Right ventricle myocardium superior (tissue), 1 donor: ENCODE data around the gene PTPRN2. TPM values are rescaled to one million over a fixed set of nuclear protein-coding genes. Genes with fewer than 3 reads are reported as not detected.
"Not testable (repeated sequence)": the region's sequence is repeated elsewhere in the genome, so short reads cannot be mapped to it uniquely, and the experiment has no call there.

Experiments used
- ATAC-seq: fragments of 200-7000 bp; cut with Tn5 transposase; one replicate; pipeline ENCODE4 v1.9.1; 2020; ENCODE audit warnings: mild to moderate bottlenecking; ENCODE audit not compliant: poor library complexity
- DNase-seq: peaks from one replicate; pipeline ENCODE4 v3.0.0-alpha.2; 2020
- intact Hi-C: fragments of 100-400 bp; cut with DNase I; formaldehyde crosslinking; loops from one replicate; pipeline ENCODE4 v1.11.2; 2022
- long read RNA-seq: library from polyadenylated mRNA; unstranded; transcript quantifications from one replicate; pipeline ENCODE4 v2.0.0, GENCODE V29; 2021
- total RNA-seq: library from RNA; stranded (reverse); fragmentation: NEBNext Ultra II Directional; extraction: Animal tissue kit (Norgen Biotek cat#: 25700); gene quantifications from one replicate; pipeline ENCODE4 v1.2.1, GENCODE V29; 2021
- donor health status: DM: no; HTN: yes; CAD: no; lungs with severe emphysema.

Gene PTPRN2
- 1.2 TPM for total RNA-seq
- long read RNA-seq, partial matches to known transcripts, result 7 of 9 reads
- long read RNA-seq, other reads (novel, unspliced or antisense), result 2 of 9 reads

DNA sequence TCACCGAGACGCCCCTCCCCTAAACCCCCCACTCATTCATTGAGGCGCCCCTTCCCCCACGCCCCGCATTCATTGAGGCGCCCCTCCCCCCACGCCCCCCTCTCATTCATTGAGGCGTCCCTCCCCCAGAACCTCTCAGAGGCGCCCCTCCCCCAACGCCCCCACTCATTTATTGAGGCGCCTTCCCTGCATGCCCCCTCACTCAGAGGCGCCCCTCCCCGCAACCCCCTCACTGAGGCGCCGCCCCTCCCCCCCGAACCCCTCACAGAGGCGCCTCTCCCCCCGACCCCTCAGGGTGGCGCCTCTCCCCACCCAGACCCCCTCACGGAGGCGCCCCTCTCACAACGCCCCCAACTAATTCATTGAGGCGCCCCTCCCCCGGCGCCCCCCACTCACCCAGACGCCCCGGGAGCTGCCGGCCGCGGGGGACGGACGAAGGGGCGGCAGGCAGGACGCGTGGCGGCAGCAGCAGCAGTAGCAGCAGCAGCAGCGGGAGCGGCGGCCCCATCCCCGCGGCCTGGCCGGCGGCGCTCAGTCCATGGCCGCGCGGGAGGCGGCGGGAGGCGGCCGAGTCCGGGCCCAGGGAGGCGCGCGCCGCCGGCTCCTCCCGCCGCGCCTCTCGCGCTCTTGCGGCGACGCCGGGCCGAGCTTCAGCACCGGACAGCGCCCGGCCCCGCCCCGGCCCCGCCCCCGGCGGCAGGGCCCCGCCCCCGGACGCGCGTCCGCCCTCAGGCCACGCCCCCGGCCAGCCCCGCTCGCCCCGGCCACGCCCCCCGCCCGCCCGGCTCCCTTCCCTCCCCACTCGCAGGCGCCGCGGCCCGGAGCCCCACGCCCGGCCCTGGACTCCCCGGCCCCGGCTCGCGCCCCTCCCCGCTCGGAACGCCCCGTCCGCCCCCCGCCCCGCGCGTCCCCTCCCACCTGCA is at the start of gene PTPRN2:
PTPRN2 (minus strand) TSS at position 662 of the 923 bp plus-strand sequence.
- peak; percentile 95 for ATAC-seq

DNA sequence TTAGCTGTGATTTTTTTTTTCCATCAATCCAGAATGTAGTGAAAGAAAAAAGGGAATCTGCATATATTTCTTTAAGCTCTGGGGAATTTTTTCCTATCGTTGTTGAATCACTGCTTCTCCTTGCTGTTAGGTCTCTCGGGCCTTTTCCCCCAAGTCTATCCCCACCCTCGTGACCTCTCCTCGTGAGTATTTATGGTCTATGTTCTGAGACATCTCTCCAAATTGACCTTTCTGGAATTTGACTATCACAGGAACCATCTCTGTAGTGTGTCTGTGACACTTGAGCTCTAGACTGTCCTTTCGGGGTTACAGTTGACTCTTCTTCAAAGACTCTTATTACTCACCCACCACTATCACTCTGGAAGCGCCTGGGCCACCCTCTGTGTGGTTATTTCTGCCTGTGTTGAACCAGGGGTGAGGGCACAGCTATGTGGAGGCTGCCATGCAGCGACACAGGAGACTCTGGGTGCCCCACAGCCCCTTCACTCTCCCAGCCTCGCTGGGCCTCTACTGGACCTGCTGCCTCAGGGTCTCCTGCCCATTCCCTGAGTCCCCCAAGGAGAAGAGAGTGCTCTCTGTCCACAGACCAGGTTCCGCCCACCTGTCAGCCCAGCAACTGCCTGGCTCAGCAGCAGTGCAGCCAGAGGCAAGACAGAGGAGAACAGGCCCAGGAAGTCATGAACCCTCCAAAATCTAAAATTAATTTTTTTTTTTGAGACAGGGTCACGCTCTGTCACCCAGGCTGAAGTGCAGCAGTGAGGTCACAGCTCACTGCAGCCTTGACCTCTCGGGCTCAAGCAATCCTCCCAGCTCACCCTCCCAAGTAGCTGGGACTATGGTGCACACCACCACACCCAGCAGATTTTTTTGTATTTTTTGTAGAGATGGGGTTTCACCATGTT is 45.7 kb upstream of the PTPRN2 start:
- intact Hi-C loops, result no loop called here
- DNase-seq (no peak), ATAC-seq (no peak)

More for the DNA sequence above, at the start of gene PTPRN2:
- peak; percentile 68 for DNase-seq
- intact Hi-C loops, result no loop called here

DNA sequence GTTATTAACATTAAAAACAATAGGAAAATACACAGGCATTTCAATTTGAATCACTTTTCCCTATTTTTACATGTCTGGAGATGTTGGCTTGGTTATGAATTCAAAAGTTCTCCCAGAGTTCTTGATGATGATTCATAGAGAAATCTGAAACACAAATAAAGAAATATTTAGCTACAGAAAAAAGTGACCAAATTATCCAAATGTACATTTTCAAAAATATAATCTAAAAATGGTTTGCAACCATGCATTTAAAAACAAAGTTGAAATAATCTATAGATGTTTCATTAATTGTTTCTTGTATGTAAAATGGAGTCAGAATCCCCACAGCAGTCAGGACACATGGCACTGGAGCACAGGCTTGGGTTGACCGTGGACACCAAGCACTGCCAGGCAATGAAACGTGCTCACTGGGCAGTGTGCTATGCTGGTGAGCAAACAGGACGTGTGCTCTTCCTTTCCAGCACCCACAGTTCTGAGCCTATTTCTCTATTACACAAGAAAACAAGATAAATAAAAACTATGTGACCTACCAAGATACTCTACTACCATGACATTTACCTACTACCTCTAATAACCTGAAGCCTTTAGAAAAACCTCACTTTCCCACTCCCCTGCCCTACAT is 44.1 kb upstream of the PTPRN2 start:
- intact Hi-C loops, result no loop called here
- DNase-seq (no peak), ATAC-seq (no peak)

DNA sequence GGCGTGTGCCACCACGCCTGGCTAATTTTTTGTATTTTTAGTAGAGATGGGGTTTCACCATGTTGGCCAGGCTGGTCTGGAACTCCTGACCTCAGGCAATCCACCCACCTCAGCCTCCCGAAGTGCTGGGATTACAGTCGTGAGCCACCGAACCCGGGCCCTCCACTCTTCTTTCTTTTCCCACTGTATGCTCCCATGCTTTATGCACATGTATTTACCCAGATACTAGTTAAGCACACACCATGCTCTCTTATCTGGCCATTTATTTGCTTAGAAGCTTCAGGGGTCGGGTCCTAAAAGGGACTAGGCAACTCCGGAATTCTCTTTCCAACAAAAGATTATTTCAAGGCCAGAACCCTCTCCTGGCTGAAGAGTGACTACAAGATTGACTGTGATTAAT is 38.7 kb upstream of the PTPRN2 start:
- intact Hi-C loops, DNase-seq, ATAC-seq: not testable (repeated sequence)

DNA sequence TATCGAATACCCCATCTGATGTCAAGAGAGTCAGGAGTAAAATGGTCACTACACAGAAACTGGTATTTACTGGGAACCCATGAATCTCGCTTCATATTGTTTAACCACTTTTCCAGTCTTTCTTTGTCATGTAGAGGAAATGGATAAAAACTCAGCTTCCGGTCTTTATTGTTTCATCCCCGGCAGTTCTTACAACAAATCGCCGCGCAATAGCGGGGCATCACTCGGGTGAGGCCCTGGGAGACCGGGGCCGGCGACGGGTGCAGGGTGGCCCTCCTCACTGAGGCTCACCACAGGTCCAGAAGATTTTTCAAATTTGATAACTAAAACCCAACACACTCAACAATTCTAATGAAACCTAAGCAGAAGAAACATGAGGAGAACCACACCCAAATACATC is 35.6 kb upstream of the PTPRN2 start:
- intact Hi-C loops, result no loop called here
- ATAC-seq (no peak), DNase-seq (no peak)

DNA sequence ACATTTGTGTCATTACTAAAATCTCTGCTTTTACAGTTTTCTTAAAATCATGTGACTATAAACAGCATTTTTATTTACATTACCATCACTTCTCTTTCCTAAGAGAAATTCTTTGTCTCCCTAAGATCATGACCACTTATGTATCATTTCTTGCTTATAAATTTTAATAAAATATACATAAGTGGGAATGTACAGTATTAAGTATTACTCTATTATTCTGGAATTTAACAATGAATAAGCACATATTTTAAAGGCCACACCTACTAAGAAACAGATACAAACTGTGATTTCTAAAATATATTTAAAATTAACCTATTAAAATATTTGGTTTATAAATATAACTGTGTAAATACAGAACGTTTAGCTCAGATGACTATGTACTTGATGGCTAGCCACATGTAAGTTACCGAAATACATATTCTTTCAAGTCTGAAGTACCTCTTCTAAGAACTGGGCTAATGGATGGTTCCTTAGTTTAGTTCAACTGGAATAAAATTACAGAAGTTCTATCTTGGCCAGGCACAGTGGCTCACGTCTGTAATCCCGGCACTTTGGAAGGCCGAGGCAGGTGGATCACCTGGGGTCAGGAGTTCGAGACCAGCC is 33.3 kb upstream of the PTPRN2 start:
- no peak for DNase-seq
- ATAC-seq, result no peak
- intact Hi-C loops, result no loop called here

DNA sequence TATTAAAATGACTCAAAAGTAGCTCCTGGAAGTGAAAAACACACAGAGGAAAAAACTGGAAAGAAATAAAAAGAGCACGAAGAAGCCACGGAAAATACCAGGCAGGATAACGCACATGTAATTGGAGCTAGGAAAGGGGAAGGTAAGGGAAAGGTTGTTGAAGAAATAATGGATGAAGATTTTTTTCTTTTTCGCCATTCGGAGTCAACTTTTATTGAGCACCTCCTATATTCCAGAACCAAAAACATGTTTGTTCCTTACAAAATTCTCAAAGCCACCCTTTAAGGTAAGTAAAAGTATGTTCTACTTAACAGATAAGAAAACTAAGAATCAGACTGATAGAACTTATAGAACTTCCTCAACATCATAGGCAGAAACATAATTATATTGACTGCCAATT is 32.8 kb upstream of the PTPRN2 start:
- no peak for ATAC-seq

DNA sequence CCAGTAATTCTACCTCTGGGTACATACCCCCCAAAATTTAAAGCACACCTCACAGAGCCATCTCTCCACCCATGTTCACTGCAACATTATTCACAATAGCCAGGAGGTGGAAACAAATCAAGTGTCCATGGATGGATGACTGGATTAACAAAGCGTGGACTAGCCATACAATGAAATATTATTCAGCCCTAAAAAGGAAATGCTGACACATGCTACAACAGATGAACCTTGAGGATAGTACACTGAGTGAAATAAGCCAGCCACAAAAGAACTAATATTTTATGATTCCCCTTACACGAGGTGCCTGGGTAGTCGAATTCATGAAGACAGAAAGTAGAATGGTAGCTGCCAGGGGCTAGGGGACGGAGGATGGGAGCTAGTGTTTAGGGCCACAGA is 31.1 kb upstream of the PTPRN2 start:
- ATAC-seq, result no peak
- intact Hi-C loops, result no loop called here
- no peak for DNase-seq

More for the DNA sequence above, 32.8 kb upstream of the PTPRN2 start:
- DNase-seq, result no peak
- intact Hi-C loops, result no loop called here

DNA sequence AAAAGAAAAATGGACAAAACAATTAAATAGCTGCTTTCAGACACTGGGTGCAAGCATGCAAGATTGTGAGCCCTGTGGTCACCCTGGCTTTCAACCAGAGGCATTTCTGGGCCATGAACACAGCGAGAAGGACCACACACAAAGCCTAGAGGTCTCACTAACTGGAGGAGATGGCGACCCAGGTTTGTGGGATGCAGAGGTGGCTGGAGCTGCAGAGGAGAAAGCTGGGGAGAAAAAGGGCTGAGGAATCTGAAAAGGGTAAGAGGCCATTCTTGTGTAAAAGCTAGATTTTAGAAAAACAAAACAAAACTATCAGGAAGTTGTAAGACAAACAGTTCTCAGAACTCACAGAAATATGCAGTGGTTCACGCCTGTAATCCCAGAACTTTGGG is 30.1 kb upstream of the PTPRN2 start:
- no peak for DNase-seq
- no peak for ATAC-seq
- intact Hi-C loops, result no loop called here

DNA sequence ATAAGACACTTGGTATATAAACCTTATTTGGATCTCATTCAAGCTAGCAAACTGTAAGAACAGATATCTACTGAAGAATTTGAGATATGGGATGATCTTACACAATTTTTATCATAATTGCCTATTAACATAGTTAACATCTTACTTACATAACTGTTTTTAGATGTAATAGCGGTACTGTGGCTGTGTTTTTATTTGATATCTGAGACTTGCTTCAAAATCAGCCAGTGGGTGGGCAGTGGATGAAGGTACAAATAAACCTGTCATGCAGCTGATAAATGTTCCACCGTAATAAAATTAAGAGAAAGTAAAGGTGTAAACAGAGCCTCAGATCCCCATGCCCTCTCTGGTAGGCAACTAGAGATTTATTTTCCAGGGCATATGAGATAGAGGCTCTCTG is 28.4 kb upstream of the PTPRN2 start:
- intact Hi-C loops, result no loop called here
- no peak for ATAC-seq
- DNase-seq, result no peak

DNA sequence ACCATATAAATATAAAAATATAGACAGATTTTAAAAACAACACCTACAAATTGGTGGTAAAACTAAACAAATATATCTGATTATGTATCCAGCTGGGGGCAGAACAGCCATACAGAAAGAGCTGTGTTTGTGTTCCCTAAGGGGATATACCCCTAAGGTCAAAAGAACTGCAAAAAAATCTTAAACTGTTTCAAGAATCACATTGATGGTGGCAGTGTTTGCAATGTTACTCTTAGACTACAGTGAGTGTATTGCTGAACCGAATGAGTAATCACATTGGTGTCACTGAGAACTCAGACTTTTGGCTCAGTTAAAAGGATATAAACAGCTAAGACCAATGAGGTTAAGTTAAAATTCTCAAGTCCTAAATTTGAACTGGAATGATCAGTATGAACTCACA is 27.1 kb upstream of the PTPRN2 start:
- ATAC-seq, result no peak

DNA sequence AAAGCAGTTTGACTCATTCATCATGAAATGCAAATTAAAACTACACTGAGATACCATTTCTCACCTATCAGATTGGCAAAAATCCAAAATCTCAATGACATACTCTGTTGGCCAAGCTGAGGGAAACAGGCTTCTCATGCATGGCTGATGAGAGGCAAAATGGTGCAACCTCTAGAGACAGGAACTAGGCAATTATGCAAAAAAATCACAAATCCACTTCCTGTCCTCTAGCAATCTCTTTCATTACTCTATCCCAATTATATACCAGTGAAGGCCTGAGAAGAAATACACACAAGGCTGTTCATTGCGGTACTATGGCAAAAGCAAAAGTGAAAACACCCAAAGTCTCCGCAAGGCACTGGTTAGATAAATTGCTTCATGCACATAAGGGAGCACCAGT is 25.9 kb upstream of the PTPRN2 start:
- intact Hi-C loops, result no loop called here
- DNase-seq, result no peak
- no peak for ATAC-seq

More for the DNA sequence above, 27.1 kb upstream of the PTPRN2 start:
- intact Hi-C loops, result no loop called here
- DNase-seq, result no peak

DNA sequence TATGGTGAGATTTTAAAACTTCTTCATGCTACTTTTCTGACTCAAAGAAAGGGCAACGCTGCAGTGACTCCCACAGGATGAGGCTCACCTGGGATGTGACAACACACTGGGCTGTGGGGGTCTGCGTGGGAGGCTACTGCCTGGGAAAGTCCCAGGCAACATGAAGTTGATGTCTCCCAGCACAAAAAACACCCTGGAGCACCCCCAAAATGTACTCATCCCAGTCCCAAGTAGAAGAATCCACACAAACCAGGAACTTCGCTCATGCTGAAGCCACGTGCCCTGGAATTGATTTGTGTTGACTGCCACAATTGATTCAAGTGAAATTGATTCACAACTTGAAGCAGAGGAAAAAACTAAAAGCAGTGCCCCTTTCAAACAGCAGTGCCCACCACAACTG is 24.9 kb upstream of the PTPRN2 start:
- DNase-seq (no peak), ATAC-seq (no peak)
- intact Hi-C loops, result no loop called here

DNA sequence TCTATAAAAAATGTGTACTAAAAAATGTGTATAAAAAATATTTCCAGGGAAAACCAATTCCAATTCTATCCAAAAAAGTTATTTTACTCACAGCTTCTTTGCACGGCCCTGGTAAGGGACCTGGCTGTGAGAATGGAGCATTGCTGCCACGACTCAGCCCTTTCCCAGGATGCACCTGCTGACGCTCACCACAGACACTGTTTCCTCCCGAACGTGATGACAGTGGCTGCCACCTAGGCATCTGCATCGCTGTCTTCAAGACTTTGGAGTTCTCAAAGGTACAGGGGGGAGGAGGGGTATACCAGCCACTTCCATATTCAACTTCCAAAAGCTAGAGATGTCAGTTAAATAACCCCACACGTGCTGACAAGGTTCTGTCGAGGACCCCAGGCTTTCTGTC is 23.9 kb upstream of the PTPRN2 start:
- no peak for DNase-seq
- no peak for ATAC-seq
- intact Hi-C loops, result no loop called here

DNA sequence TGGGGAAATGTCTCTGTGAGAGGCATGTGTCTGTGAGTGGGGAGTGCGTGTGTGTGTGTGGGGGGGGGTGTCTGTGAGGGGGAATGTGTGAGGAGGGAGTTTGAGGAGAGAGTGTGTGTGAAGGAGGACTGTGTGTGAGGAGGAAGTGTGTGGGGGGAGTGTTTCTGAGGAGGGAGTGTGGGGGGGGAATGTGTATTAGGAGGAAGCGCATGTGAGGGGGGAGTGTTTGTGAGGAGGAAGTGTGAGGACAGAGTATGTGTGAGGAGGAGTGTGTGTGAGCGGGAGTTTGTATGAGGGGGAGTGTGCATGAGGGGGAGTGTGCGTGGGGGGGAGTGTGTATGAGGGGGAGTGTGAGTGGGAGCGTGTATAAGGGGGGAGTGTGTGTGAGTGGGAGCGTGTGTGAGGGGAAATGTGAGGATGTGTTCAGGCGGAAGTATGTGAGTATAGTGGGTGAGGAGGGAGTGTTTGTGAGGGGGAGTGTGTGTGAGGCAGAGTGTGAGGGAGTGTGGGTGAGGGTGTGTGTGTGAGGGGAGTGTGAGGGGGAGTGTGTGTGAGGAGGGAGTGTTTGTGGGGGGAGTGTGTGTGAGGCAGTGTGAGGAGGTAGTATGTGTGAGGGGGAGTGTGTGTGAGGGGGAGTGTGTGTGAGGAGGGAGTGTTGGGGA is 21.8 kb upstream of the PTPRN2 start:
- no peak for ATAC-seq
- DNase-seq, result no peak
- intact Hi-C loops, result no loop called here

DNA sequence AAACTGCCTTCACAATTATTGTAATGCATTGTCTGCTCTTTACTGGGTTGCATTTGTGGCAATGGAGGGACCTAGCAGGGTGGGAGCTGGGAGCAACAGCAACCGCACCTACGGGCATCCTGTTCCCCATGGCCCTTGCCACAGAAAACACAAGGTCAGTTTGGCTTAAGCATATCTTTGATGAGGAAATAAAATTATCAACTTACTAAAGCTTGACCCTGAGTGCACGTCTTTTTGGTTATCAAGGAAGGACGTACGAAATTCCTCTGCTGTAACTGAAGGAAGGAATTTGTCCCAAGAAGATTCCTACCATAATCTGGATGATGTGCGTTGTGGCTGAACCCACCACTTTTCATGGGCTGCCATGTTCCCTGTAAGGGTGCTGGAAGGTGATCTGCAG is 19.9 kb upstream of the PTPRN2 start:
- intact Hi-C loops, result no loop called here
- no peak for DNase-seq
- ATAC-seq, result no peak

DNA sequence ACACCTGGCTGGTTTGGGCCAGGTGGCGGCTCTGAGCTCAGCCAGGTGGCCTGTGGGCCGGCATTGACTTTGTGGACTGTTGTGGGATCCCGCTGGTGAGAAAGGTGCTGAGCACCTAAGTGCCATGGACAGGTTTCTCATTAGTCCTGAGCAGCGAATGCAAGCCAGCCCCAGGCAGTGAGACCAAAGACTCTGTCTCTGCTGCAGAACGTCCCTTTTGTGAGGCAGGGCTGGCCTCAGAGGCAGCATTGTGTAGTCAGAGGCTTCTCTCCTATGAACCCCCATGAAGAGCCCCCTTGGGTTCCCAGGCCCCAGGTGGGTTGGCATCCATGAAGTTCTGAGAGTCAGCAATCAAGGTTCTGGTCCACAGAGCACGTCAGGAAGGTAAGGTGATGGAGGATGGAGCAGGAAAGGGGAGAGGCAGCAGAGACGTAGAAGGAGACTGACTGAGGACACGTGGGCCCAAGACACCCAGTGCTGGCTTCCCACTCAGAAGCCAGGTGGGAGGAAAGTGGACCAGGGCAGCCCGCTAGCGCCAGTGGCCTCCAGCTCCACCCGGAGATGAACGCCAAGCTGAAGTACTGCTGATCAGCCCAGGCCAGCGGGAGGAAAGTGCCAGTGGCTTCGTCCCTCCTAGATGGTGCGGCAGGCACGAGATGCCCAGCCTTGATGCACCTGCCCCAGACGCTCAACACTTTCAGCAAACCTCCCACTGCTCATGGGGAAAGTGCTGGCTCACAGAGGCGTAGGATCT is 19.2 kb upstream of the PTPRN2 start:
- DNase-seq, result no peak
- intact Hi-C loops, result no loop called here
- ATAC-seq, result no peak

DNA sequence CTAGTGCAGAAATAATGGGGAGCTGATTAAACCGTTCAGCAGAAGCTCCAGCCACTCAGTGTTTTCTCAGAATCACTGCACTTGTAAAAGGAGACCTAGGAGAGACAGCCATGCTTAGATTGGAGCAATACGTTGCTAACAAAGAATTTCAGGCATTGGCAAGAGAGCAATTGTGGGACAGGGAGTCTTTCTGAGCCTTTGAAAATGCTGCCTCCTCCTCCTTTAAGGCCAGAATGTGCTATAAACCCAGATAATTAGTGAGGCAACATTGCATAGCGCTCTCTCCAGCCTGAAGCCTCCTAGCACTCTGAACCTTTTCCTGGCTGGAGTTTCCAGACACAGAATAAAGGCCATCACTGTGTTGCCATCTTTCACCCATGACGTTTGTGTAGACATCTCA is 18.5 kb upstream of the PTPRN2 start:
- no peak for ATAC-seq
- intact Hi-C loops, result no loop called here
- DNase-seq, result no peak
